ENCODE data around the gene SPEM3.
"Not testable (repeated sequence)": the region's sequence is repeated elsewhere in the genome, so short reads cannot be mapped to it uniquely, and the experiment has no call there.

SPEM3 gene

GRCh38 chr17:7475764-7476422 lies 47.2 kb downstream of the SPEM3 start:
- no peak for DNase-seq

GRCh38 chr17:7476494-7476893 lies 47.8 kb downstream of the SPEM3 start:
- no peak for DNase-seq

DNA sequence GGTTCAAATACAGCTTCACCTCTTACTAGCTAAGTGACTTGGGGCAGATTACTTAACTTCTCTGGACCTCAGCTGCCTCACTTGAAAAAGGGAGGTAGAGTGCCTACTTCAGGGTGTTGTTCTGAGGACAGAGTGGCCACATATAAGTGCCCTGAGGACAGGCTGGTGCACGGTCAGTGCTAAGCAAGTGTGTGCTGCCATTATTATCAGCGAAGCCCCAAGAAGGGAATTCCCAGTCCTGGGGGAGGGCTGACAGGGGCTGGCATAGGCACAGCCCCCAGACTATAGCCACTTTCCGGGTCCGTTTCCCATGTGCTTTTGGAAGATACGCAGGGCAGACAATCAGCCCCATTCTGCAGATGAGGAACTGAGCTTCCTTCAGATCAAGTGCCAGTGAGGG lies 48.3 kb downstream of the SPEM3 start:
- no peak for DNase-seq

- no peak for DNase-seq
Measured at GRCh38 chr17:7477392-7478275, 49.0 kb downstream of the SPEM3 start.

DNA sequence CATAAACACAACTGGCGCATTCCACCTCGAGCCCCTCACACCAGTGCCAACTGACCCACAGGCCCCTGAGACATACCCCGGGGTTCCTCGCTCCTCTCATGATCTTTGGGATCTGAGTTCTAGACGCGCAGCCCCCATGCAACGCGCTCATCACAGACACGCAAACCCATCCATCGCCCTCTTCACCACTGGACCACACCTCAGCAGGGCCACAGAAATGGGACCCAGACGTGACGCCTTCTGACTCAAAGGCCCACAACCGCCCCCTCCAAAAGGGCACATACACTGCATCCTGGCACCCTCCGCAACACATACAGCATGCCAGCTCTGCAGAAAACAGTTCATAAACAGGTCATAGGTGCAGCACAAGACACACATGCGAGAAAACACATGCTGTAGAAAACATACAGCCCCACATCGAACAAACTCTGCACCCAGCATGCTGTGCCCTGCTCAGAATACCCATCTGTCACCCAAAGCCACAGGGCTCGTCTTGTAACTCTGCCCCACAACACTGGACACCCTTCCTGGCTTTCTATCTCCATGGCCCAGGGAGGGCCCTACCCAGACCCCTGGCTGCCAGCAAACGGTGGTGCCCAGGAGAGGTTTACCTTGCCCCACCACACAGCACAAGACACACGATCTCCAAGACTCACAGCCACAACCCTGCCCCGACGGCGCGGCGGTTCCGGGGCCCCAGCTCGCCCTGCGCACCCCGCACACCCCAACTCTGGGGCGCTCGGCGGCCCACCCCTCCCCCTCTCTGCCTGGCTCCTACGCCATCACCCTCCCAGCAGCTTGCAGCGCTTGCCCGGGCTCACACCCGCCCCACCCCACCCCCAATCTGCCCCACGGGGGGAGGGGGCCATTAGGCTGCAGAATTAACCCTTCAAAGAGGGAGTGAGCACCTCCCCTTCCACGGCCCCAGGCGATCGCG lies 49.9 kb downstream of the SPEM3 start:
- no peak for DNase-seq

GRCh38 chr17:7479213-7480088 lies 50.8 kb downstream of the SPEM3 start, which contains the start of gene ZBTB4:
Gene ZBTB4, minus strand, starts transcription at chr17:7479631. Its CDS starts 12,830 bp downstream, at chr17:7466801.
- DNase-seq = no peak

DNA sequence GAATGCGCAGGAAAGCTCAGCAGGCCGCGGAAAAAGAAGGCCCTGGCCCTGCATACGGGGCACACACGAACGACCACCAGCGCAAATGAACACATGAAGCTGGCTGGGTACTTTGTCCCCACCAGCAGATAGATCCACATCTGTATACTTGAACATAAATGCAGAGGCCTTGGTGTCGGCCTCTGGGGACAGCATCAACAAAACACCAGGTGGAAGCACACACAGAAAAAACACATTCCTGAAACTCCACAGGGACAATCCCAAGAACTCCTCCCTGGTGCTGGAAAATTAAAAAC lies 51.4 kb downstream of the SPEM3 start:
- no peak for DNase-seq

- DNase-seq = not testable (repeated sequence)
Measured at GRCh38 chr17:7481275-7481674, 52.6 kb downstream of the SPEM3 start, which contains the start of gene SLC35G6. Gene SLC35G6, plus strand, starts transcription at chr17:7481446. Its CDS starts 71 bp downstream, at chr17:7481517.

DNA sequence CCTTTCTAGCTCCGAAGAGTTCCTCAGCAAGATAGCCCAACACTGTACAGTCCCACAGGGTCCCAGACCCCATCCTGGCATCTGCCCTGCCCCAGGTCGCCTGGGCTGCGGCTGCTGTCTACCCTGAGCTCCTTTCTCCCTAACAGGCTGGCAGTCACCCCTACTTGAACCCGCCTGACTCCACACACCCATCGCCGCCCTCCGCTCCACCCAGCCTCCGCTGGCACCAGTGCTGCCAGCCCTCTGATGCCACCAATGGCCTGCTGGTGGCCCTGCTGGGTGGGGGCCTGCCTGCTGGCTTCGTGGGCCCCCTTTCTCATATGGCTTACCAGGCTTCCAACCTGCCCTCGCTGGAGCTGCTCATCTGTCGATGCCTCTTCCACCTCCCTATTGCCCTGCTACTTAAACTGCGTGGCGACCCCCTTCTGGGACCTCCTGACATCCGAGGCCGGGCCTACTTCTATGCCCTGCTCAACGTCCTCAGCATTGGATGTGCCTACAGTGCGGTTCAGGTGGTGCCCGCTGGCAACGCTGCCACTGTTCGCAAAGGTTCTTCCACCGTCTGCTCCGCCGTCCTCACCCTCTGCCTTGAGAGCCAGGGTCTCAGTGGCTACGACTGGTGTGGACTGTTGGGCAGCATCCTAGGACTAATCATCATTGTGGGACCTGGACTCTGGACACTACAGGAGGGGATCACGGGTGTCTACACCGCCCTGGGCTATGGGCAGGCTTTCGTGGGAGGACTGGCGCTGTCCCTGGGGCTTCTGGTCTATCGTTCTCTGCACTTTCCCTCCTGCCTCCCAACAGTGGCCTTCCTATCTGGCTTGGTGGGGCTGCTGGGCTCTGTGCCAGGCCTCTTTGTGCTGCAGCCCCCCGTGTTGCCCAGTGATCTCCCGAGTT lies 53.4 kb downstream of the SPEM3 start:
- DNase-seq = not testable (repeated sequence)

Data from DMS 273 treated with DMSO at 0.1 percent for 48 hours (cell line).